K562 (cell line): ENCODE measurements around the gene CGNL1. TPM values are rescaled to one million over a fixed set of nuclear protein-coding genes. Genes with fewer than 3 reads are reported as not detected.

Experiments used
- ATAC-seq: fragments of 200-7000 bp; cut with Tn5 transposase; 3 replicates; pipeline ENCODE4 v1.9.1; 2020; ENCODE audit warnings: moderate library complexity
- BruUV-seq: library from RNA; stranded (reverse); fragments of 400-500 nt; replicated peaks from 2 replicates; lab custom pipeline; 2021; lab: Mats Ljungman, UMichigan
- CTCF ChIA-PET: fragments of 300-600 bp; formaldehyde crosslinking; extraction: SDS; loops from one replicate; lab custom pipeline; 2021; ENCODE audit warnings: low intra/inter-chr PET ratio; lab: Yijun Ruan, JAX
- POLR2A ChIA-PET: fragments of 300-600, 350-650 bp; sonication (Branson Sonifier 250); formaldehyde crosslinking; extraction: SDS; loops from one replicate; lab custom pipeline; 2021; ENCODE audit warnings: antibody characterized with exemption, inconsistent platforms; lab: Yijun Ruan, JAX
- DNase-seq, 4 experiments: peaks; one replicate each; pipeline versions ENCODE4 v3.0.0 to v3.0.0-alpha.2; 2011 to 2018; ENCODE audit warnings: low spot score in 3 of 4, mixed read lengths in 3 of 4; ENCODE audit errors: extremely low read depth in 1 of 4
- FAIRE-seq: peaks from 2 replicates; lab custom pipeline; 2011; peaks lifted over from hg19 to GRCh38; lab: Jason Lieb, UNC
- H2AFZ ChIP-seq: 2 replicates; pipeline ENCODE4 v1.6.0; 2011; ENCODE audit warnings: low read depth, low read length, control low read depth, inconsistent platforms
- H3K27ac ChIP-seq: fragments of 200-600 bp; 3 replicates; pipeline ENCODE4 v1.8.0; 2011; ENCODE audit warnings: low read depth, mild to moderate bottlenecking, control low read depth, inconsistent platforms, low read length, moderate library complexity, mixed read lengths; ENCODE audit errors: extremely low read depth
- H3K27me3 ChIP-seq, 2 experiments: fragments of 300-600 bp in 1 of 2; 2 replicates in 1 of 2; 3 replicates in 1 of 2; pipeline versions ENCODE4 v1.6.0 to v1.8.0; 2011; ENCODE audit warnings: inconsistent platforms in 2 of 2, low read length in 2 of 2, mild to moderate bottlenecking in 1 of 2, mixed read lengths in 1 of 2, moderate library complexity in 1 of 2; ENCODE audit not compliant: control insufficient read depth in 2 of 2, insufficient read depth in 2 of 2
- H3K36me3 ChIP-seq: fragments of 300-600 bp; 3 replicates; pipeline ENCODE4 v1.8.0; 2011; ENCODE audit warnings: mild to moderate bottlenecking, low read length, inconsistent platforms; ENCODE audit not compliant: control insufficient read depth, insufficient read depth
- H3K4me1 ChIP-seq, 2 experiments: fragments of 200-600 bp in 1 of 2; replicated peaks in 1 of 2; 2 replicates in 1 of 2; 3 replicates in 1 of 2; pipeline versions ENCODE4 v1.5.1 to v1.8.0; 2011; ENCODE audit warnings: inconsistent platforms in 2 of 2, low read length in 2 of 2, mild to moderate bottlenecking in 1 of 2, mixed read lengths in 1 of 2, moderate library complexity in 1 of 2; ENCODE audit not compliant: control insufficient read depth in 2 of 2, insufficient read depth in 2 of 2
- H3K4me2 ChIP-seq: 2 replicates; pipeline ENCODE4 v1.6.1; 2011; ENCODE audit warnings: low read length, control low read depth, inconsistent platforms, mixed read lengths; ENCODE audit not compliant: insufficient read depth
- H3K4me3 ChIP-seq: fragments of 200-600 bp; sonication (generic), shearing (Covaris generic); 2 replicates; pipeline ENCODE4 v1.5.1; 2016; ENCODE audit warnings: control low read depth, inconsistent platforms
- H3K79me2 ChIP-seq: fragments of 200-600 bp; 3 replicates; pipeline ENCODE4 v1.8.0; 2011; ENCODE audit warnings: low read length, inconsistent platforms; ENCODE audit not compliant: control insufficient read depth, insufficient read depth
- H3K9ac ChIP-seq, 2 experiments: 2 replicates each; pipeline versions ENCODE4 v1.6.0 to v1.6.1; 2011; ENCODE audit warnings: low read depth in 2 of 2, low read length in 2 of 2, control low read depth in 1 of 2, inconsistent platforms in 1 of 2, mild to moderate bottlenecking in 1 of 2, mixed read lengths in 1 of 2; ENCODE audit not compliant: insufficient read depth in 1 of 2
- H3K9me1 ChIP-seq: one replicate; pipeline ENCODE4 v1.6.0; 2011; ENCODE audit warnings: inconsistent platforms, mild to moderate bottlenecking, low read length, moderate library complexity; ENCODE audit not compliant: control insufficient read depth, insufficient read depth
- H3K9me3 ChIP-seq: replicated peaks from 2 replicates; pipeline ENCODE4 v1.5.1; 2011; ENCODE audit warnings: low read depth, low read length, inconsistent platforms; ENCODE audit not compliant: control insufficient read depth, insufficient read depth
- H4K20me1 ChIP-seq: replicated peaks from 2 replicates; pipeline ENCODE4 v1.6.1; 2011; ENCODE audit warnings: low read length, inconsistent platforms, mixed read lengths; ENCODE audit not compliant: control insufficient read depth, insufficient read depth
- ARHGAP35 ChIP-seq: fragments of 450-650 bp; IDR thresholded peaks from 2 replicates; pipeline ENCODE4 v1.6.1; 2018; ENCODE audit not compliant: partially characterized antibody
- ATF1 ChIP-seq, 2 experiments: fragments of 450-650 bp in 1 of 2; IDR thresholded peaks; 2 replicates each; pipeline ENCODE4 v1.6.1; 2016; ENCODE audit warnings: missing compliant biosample characterization in 1 of 2, missing genetic modification characterization in 1 of 2
- EZH2 ChIP-seq: IDR thresholded peaks from 2 replicates; pipeline ENCODE4 v1.6.1; 2012; ENCODE audit warnings: low read depth, mild to moderate bottlenecking, inconsistent platforms, low read length, borderline replicate concordance
- FOS ChIP-seq: IDR thresholded peaks from 3 replicates; pipeline ENCODE4 v1.6.1; 2011; ENCODE audit not compliant: insufficient read length; ENCODE audit errors: extremely low read depth
- HCFC1 ChIP-seq: IDR thresholded peaks from 2 replicates; pipeline ENCODE4 v1.6.1; 2012; ENCODE audit warnings: low read depth, low read length, improper control_type of control experiment
- HIVEP1 ChIP-seq: fragments of 250-450 bp; sonication (Bioruptor Pico); IDR thresholded peaks from 2 replicates; pipeline ENCODE4 v1.4.0; 2020; ENCODE audit warnings: mild to moderate bottlenecking
- HNRNPLL ChIP-seq: fragments of 200-400 bp; formaldehyde crosslinking; IDR thresholded peaks from 2 replicates; pipeline ENCODE4 v1.6.1; 2017; ENCODE audit warnings: low read length, low read depth, mild to moderate bottlenecking; ENCODE audit not compliant: poor library complexity, severe bottlenecking
- MCM3 ChIP-seq: fragments of 450-650 bp; IDR thresholded peaks from 2 replicates; pipeline ENCODE4 v1.6.1; 2016
- POLR2AphosphoS5 ChIP-seq: IDR thresholded peaks from 2 replicates; pipeline ENCODE4 v1.6.1; 2011; ENCODE audit warnings: mild to moderate bottlenecking, low read depth, low read length, moderate library complexity; ENCODE audit not compliant: control insufficient read depth, insufficient read depth
- SMAD3 ChIP-seq: fragments of 450-650 bp; formaldehyde crosslinking; conservative IDR thresholded peaks from 2 replicates; pipeline ENCODE4 v1.4.0; 2020; ENCODE audit warnings: mild to moderate bottlenecking
- SUPT5H ChIP-seq: fragments of 450-650 bp; IDR thresholded peaks from 2 replicates; pipeline ENCODE4 v1.6.1; 2016
- ZBTB7A ChIP-seq: IDR thresholded peaks from 2 replicates; pipeline ENCODE4 v1.6.1; 2011; ENCODE audit warnings: low read depth, mild to moderate bottlenecking, low read length, moderate library complexity, borderline replicate concordance; ENCODE audit not compliant: control insufficient read depth
- ZC3H8 ChIP-seq: fragments of 450-650 bp; IDR thresholded peaks from 2 replicates; pipeline ENCODE4 v1.6.1; 2017
- ZFP1 ChIP-seq: fragments of 450-650 bp; formaldehyde crosslinking; IDR thresholded peaks from 2 replicates; pipeline ENCODE4 v1.4.0; 2020; ENCODE audit warnings: mild to moderate bottlenecking, mixed read lengths
- ZKSCAN8 ChIP-seq: fragments of 200-800 bp; sonication (Bioruptor generic); IDR thresholded peaks from 2 replicates; pipeline ENCODE4 v1.6.1; 2016; ENCODE audit warnings: missing genetic modification characterization, missing compliant biosample characterization
- ZNF408 ChIP-seq: fragments of 250-450 bp; sonication (Bioruptor Pico); IDR thresholded peaks from 2 replicates; pipeline ENCODE4 v1.4.0; 2020; ENCODE audit warnings: low read depth, mild to moderate bottlenecking, moderate library complexity
- ZNF507 ChIP-seq: conservative IDR thresholded peaks from 2 replicates; pipeline ENCODE4 v1.6.1; 2017; ENCODE audit warnings: missing genetic modification characterization, missing compliant biosample characterization
- ZNF695 ChIP-seq: fragments of 450-650 bp; formaldehyde crosslinking; IDR thresholded peaks from 2 replicates; pipeline ENCODE4 v1.4.0; 2020; ENCODE audit warnings: mild to moderate bottlenecking, moderate library complexity
- WGBS: fragments of 100-300 bp; shearing (Covaris generic); methylation state at CpG from one replicate; pipeline ENCODE4 v1.1.6; 2016; ENCODE audit warnings: low coverage, mixed read lengths; ENCODE audit not compliant: insufficient coverage; ENCODE audit errors: missing lambda C conversion rate; 5-methylcytosine and 5-hydroxymethylcytosine counted together
- in situ Hi-C: fragments of 300-500 bp; cut with MboI; formaldehyde crosslinking; loops from 4 replicates; pipeline ENCODE4 v1.15.0; 2018; ENCODE audit warnings: inconsistent platforms, mixed read lengths
- intact Hi-C: fragments of 100-400 bp; cut with micrococcal nuclease; formaldehyde crosslinking; loops from 2 replicates; pipeline ENCODE4 v1.14.2; 2022
- polyA plus RNA-seq, 8 experiments: library from polyadenylated mRNA; depleted of rRNA in 4 of 8; stranded (reverse) in 5 of 8; unstranded in 3 of 8; fragments of >200 nt; fragmentation: Nextera tagmentation in 2 of 8; fragmentation: Illumina TruSeq in 1 of 8; extraction: Ambion mirVana in 2 of 8; extraction: Trizol in 1 of 8; gene quantifications; 2 replicates each; pipeline versions ENCODE4 v1.2.1 to v1.2.3, GENCODE V29; 2011 to 2014; ENCODE audit warnings: inconsistent platforms in 1 of 8, missing spikeins in 1 of 8
- total RNA-seq, 7 experiments: library from RNA; depleted of rRNA in 6 of 7; stranded (reverse); fragments of >200 nt in 6 of 7; fragmentation: Illumina TruSeq in 2 of 7; extraction: Trizol in 2 of 7; gene quantifications; 2 replicates each; pipeline versions ENCODE4 v1.2.1 to v1.2.3, GENCODE V29; 2011 to 2021; ENCODE audit warnings: low replicate concordance in 1 of 7
- TF ChIP-seq, protein P1 (sequence below): fragments of 250-450 bp; sonication (Bioruptor Pico); IDR thresholded peaks from 2 replicates; pipeline ENCODE4 v1.5.0; 2022; ENCODE audit warnings: mild to moderate bottlenecking
- TF ChIP-seq, protein P2 (sequence below): fragments of 250-450 bp; sonication (Bioruptor Pico); IDR thresholded peaks from 2 replicates; pipeline ENCODE4 v1.5.1; 2021; ENCODE audit warnings: mild to moderate bottlenecking
- TF ChIP-seq, protein P3 (sequence below): fragments of 250-450 bp; sonication (Bioruptor Pico); IDR thresholded peaks from 2 replicates; pipeline ENCODE4 v1.5.0; 2021

The CGNL1 gene
- total and polyA plus RNA-seq, 9 of the 15 experiments (the other 6 are each of a cell fraction or from before 2014, with no cell fraction given) = 0.01 to 0.07 TPM; not detected in 7

DNA sequence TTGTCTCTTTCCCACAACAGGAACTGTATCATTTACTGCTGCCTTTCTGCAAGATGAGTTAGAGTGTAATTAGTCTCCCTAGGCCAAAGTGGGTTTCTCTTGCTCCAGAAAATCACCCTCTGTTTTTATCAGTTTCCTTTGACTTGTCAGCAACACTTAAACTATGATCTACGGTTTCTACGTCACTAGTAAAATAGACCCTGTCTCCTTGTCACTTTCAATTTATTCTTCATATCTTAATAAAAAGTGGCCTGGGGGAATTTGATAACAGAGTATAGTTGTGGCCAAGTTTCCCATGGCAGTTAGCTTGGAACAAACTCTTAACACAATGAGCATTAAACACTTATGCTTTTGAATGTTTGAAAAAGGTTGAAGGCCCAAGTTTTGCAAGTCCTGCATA lies 79.6 kb downstream of the CGNL1 start (continued):
- TF ChIP-seq POLR2AphosphoS5 (no peak), HCFC1 (no peak), ZC3H8 (no peak), ZNF408 (no peak), ARHGAP35 (no peak), ZNF507 (no peak), SUPT5H (no peak)
- TF ChIP-seq, protein P1, sequence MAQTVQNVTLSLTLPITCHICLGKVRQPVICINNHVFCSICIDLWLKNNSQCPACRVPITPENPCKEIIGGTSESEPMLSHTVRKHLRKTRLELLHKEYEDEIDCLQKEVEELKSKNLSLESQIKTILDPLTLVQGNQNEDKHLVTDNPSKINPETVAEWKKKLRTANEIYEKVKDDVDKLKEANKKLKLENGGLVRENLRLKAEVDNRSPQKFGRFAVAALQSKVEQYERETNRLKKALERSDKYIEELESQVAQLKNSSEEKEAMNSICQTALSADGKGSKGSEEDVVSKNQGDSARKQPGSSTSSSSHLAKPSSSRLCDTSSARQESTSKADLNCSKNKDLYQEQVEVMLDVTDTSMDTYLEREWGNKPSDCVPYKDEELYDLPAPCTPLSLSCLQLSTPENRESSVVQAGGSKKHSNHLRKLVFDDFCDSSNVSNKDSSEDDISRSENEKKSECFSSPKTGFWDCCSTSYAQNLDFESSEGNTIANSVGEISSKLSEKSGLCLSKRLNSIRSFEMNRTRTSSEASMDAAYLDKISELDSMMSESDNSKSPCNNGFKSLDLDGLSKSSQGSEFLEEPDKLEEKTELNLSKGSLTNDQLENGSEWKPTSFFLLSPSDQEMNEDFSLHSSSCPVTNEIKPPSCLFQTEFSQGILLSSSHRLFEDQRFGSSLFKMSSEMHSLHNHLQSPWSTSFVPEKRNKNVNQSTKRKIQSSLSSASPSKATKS = no peak

DNA sequence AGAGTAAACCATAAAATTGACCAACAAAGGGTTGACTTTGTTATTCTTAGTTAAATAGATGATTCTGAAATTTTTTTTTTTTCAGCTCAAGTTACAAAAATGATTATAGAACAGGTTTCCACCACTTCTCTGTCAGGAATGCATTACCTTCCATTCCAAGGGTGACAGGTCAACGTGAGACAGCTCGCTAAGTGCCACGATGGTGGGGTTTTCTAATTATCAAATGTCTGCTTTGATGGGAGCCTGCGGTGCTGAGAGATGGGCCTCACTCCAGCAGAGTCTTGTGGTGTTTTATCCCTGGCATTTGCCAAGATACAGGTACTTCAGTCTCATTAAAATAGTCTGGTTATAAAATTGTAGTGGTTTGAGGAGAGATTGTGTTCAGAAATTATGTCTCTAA lies 80.3 kb downstream of the CGNL1 start:
- H3K9me3 ChIP-seq = no peaks in the 10 kb centered on the region
- H2AFZ ChIP-seq = no peak overlapping the region
- TF ChIP-seq HIVEP1 (CRISPR knock-in tag) (no peak), ZBTB7A (no peak), HNRNPLL (no peak), FOS (no peak), MCM3 (no peak), SMAD3 (CRISPR knock-in tag) (no peak), ZNF695 (CRISPR knock-in tag) (no peak), ZFP1 (CRISPR knock-in tag) (no peak), EZH2 (no peak), ATF1 (CRISPR knock-in tag; IDR thresholded peaks at IDR 0.05) (no peak), ATF1 (tag; IDR thresholded peaks at IDR 0.05) (no peak), ZKSCAN8 (CRISPR knock-in tag) (no peak)
- TF ChIP-seq, protein P2, sequence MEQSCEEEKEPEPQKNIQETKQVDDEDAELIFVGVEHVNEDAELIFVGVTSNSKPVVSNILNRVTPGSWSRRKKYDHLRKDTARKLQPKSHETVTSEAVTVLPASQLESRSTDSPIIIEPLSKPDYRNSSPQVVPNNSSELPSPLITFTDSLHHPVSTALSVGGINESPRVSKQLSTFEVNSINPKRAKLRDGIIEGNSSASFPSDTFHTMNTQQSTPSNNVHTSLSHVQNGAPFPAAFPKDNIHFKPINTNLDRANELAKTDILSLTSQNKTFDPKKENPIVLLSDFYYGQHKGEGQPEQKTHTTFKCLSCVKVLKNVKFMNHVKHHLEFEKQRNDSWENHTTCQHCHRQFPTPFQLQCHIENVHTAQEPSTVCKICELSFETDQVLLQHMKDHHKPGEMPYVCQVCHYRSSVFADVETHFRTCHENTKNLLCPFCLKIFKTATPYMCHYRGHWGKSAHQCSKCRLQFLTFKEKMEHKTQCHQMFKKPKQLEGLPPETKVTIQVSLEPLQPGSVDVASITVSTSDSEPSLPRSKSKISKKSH (CRISPR knock-in tag) = no peak
- TF ChIP-seq, protein P3, sequence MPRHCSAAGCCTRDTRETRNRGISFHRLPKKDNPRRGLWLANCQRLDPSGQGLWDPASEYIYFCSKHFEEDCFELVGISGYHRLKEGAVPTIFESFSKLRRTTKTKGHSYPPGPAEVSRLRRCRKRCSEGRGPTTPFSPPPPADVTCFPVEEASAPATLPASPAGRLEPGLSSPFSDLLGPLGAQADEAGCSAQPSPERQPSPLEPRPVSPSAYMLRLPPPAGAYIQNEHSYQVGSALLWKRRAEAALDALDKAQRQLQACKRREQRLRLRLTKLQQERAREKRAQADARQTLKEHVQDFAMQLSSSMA = no peak
- no peak overlapping the region for H3K27ac ChIP-seq
- no peak for FAIRE-seq
- in situ Hi-C loops = no loop called here
- H3K9me1 ChIP-seq = no peaks in the 10 kb centered on the region
- H3K4me1 ChIP-seq = no peaks in the 10 kb centered on the region
- POLR2A ChIA-PET = interaction anchor here (0.7 kb wide), 1 partner anchor 25 kb away, joined by 3 read pairs; no protein-coding TSS in a partner anchor
- no TSS peak for BruUV-seq
- H4K20me1 ChIP-seq = no peaks in the 10 kb centered on the region
- H3K4me2 ChIP-seq = no peak overlapping the region
- H3K9ac ChIP-seq = no peak overlapping the region
- WGBS = 0% methylated on average over 4 of the region's 4 CpGs
- H3K4me3 ChIP-seq = no peak overlapping the region
- CTCF ChIA-PET = no interaction called here
- intact Hi-C loops = no loop called here
- H3K79me2 ChIP-seq = no peaks in the 10 kb centered on the region
- no peak for DNase-seq
- H3K27me3 ChIP-seq = peaks cover 2 to 26% of the 10 kb centered on the region in 2 experiments; a peak in 3 of 5 replicates
- H3K36me3 ChIP-seq = no peaks in the 10 kb centered on the region
- no peak for ATAC-seq
